Type B pancreatic cell (in vitro differentiated cells): ENCODE data around the gene SCFD2. TPM values are rescaled to one million over a fixed set of nuclear protein-coding genes. Genes with fewer than 3 reads are reported as not detected.

Source experiments
- DNase-seq: peaks from one replicate; pipeline ENCODE4 v3.0.0; 2021; ENCODE audit warnings: mixed read lengths; ENCODE audit not compliant: unreplicated experiment; ENCODE audit errors: extremely low spot score
- H3K27ac Mint-ChIP-seq: 2 replicates; pipeline ENCODE4 v1.8.0; 2021; ENCODE audit warnings: mild to moderate bottlenecking, mixed read lengths
- H3K27me3 Mint-ChIP-seq: 2 replicates; pipeline ENCODE4 v1.8.0; 2021; ENCODE audit warnings: mixed read lengths
- H3K36me3 Mint-ChIP-seq: 2 replicates; pipeline ENCODE4 v1.8.0; 2021; ENCODE audit warnings: mixed read lengths
- H3K4me1 Mint-ChIP-seq: one replicate; pipeline ENCODE4 v1.8.0; 2021; ENCODE audit warnings: mixed read lengths; ENCODE audit not compliant: unreplicated experiment
- H3K4me3 Mint-ChIP-seq: 2 replicates; pipeline ENCODE4 v1.8.0; 2021; ENCODE audit warnings: mild to moderate bottlenecking, mixed read lengths
- H3K9me3 Mint-ChIP-seq: 2 replicates; pipeline ENCODE4 v1.8.0; 2021; ENCODE audit warnings: mixed read lengths
- CTCF ChIP-seq: fragments of 200-600 bp; sonication (generic); conservative IDR thresholded peaks from 2 replicates; pipeline ENCODE4 v1.5.0; 2021; ENCODE audit warnings: antibody characterized with exemption, mild to moderate bottlenecking
- total RNA-seq: library from RNA; stranded (reverse); gene quantifications from 2 replicates; pipeline ENCODE4 v1.2.1, GENCODE V29; 2021; ENCODE audit warnings: low replicate concordance

The SCFD2 gene
- total RNA-seq, 1 donor from 2014 or later = 11.2 TPM

GRCh38 chr4:52892880-52893279, 473.0 kb downstream of the SCFD2 start:
- Mint-ChIP-seq H3K4me1 (peaks cover 11% of the 10 kb centered on the region), H3K9me3 (peaks cover 6% of the 10 kb centered on the region), H3K27ac (no peak overlapping the region), H3K4me3 (no peak overlapping the region), H3K27me3 (no peaks in the 10 kb centered on the region), H3K36me3 (peaks cover 9% of the 10 kb centered on the region)
- DNase-seq = no peak
- TF ChIP-seq CTCF = no peak

GRCh38 chr4:52891743-52892142, 474.1 kb downstream of the SCFD2 start:
- Mint-ChIP-seq H3K27ac (no peak overlapping the region), H3K27me3 (no peaks in the 10 kb centered on the region), H3K4me3 (no peak overlapping the region), H3K4me1 (peaks cover 11% of the 10 kb centered on the region), H3K36me3 (peaks cover 9% of the 10 kb centered on the region), H3K9me3 (peaks cover 6% of the 10 kb centered on the region)
- no peak for TF ChIP-seq CTCF
- DNase-seq = no peak

- Mint-ChIP-seq H3K4me1 (peaks cover 11% of the 10 kb centered on the region), H3K36me3 (peaks cover 9% of the 10 kb centered on the region), H3K27ac (no peak overlapping the region), H3K4me3 (no peak overlapping the region), H3K27me3 (no peaks in the 10 kb centered on the region), H3K9me3 (peaks cover 6% of the 10 kb centered on the region)
- no peak for TF ChIP-seq CTCF
- DNase-seq = no peak
These were observed 475.4 kb downstream of the SCFD2 start for GRCh38 chr4:52890521-52890791.

- H3K4me1 Mint-ChIP-seq = peaks cover 11% of the 10 kb centered on the region
- H3K36me3 Mint-ChIP-seq = peaks cover 9% of the 10 kb centered on the region
- no peak for DNase-seq
- H3K27me3 Mint-ChIP-seq = no peaks in the 10 kb centered on the region
- TF ChIP-seq CTCF = no peak
- H3K9me3 Mint-ChIP-seq = peaks cover 6% of the 10 kb centered on the region
- H3K4me3 Mint-ChIP-seq = no peak overlapping the region
- no peak overlapping the region for H3K27ac Mint-ChIP-seq
These were observed 475.9 kb downstream of the SCFD2 start for GRCh38 chr4:52889778-52890520.

- H3K9me3 Mint-ChIP-seq = peaks cover 6% of the 10 kb centered on the region
- no peak overlapping the region for H3K4me3 Mint-ChIP-seq
- peaks cover 11% of the 10 kb centered on the region for H3K4me1 Mint-ChIP-seq
- H3K27ac Mint-ChIP-seq = no peak overlapping the region
- no peaks in the 10 kb centered on the region for H3K27me3 Mint-ChIP-seq
- H3K36me3 Mint-ChIP-seq = peaks cover 9% of the 10 kb centered on the region
- no peak for DNase-seq
- TF ChIP-seq CTCF = no peak
These were observed 476.5 kb downstream of the SCFD2 start for GRCh38 chr4:52889354-52889753.

- no peaks in the 10 kb centered on the region for H3K4me1 Mint-ChIP-seq
- peaks cover 20% of the 10 kb centered on the region for H3K9me3 Mint-ChIP-seq
- DNase-seq = no peak
- H3K36me3 Mint-ChIP-seq = peaks cover 19% of the 10 kb centered on the region
- H3K4me3 Mint-ChIP-seq = no peak overlapping the region
- H3K27ac Mint-ChIP-seq = no peak overlapping the region
- no peak for TF ChIP-seq CTCF
- no peaks in the 10 kb centered on the region for H3K27me3 Mint-ChIP-seq
These were observed 480.9 kb downstream of the SCFD2 start for GRCh38 chr4:52884994-52885393.
